Vagina (tissue), 2 donors: ENCODE data around the gene SCGB2A2.

Experiments
- CTCF ChIP-seq, 3 experiments: fragments of 450-650 bp in 2 of 3; fragments of 200-600 bp in 1 of 3; sonication (generic) in 1 of 3; IDR thresholded peaks; one replicate each; pipeline ENCODE4 v1.5.1; 2017 to 2019; ENCODE audit warnings: antibody characterized with exemption in 3 of 3, mild to moderate bottlenecking in 2 of 3, moderate library complexity in 2 of 3
- POLR2A ChIP-seq, 2 donors: fragments of 450-650 bp; IDR thresholded peaks; one replicate each; pipeline ENCODE4 v1.6.1; 2017; ENCODE audit warnings: antibody characterized with exemption in 2 of 2, mild to moderate bottlenecking in 2 of 2, moderate library complexity in 2 of 2
- POLR2AphosphoS5 ChIP-seq, 2 donors: sonication (generic); formaldehyde crosslinking; IDR thresholded peaks; one replicate each; pipeline ENCODE4 v1.9.0; 2017; ENCODE audit warnings: antibody characterized with exemption in 2 of 2, mild to moderate bottlenecking in 2 of 2, low read depth in 1 of 2; ENCODE audit not compliant: insufficient read depth in 1 of 2

- TF ChIP-seq POLR2AphosphoS5 (IDR thresholded peaks at IDR 0.05; ENCODE audit: insufficient read depth in 1 of 2, low read depth in 1 of 2) (no peak), POLR2A (IDR thresholded peaks at IDR 0.05) (no peak), CTCF (IDR thresholded peaks at IDR 0.05) (no peak)
Measured at GRCh38 chr11:62223095-62223494, 46.9 kb upstream of the SCGB2A2 start.
